GM12864 (cell line): ENCODE results near the gene ATAD3A.

Source experiments
- DNase-seq: peaks from one replicate; pipeline ENCODE4 v3.0.0-alpha.2; 2011; ENCODE audit warnings: low read depth
- H3K4me3 ChIP-seq: 2 replicates; pipeline ENCODE4 v1.5.1; 2011; ENCODE audit warnings: mild to moderate bottlenecking, low read depth, low read length, control low read depth
- TF ChIP-seq, protein P1 (sequence below): IDR thresholded peaks from 2 replicates; pipeline ENCODE4 v1.5.1; 2011; ENCODE audit warnings: low read depth, mild to moderate bottlenecking, moderate library complexity, low read length, control low read depth, inconsistent platforms; ENCODE audit errors: missing control alignments

Gene ATAD3A

DNA sequence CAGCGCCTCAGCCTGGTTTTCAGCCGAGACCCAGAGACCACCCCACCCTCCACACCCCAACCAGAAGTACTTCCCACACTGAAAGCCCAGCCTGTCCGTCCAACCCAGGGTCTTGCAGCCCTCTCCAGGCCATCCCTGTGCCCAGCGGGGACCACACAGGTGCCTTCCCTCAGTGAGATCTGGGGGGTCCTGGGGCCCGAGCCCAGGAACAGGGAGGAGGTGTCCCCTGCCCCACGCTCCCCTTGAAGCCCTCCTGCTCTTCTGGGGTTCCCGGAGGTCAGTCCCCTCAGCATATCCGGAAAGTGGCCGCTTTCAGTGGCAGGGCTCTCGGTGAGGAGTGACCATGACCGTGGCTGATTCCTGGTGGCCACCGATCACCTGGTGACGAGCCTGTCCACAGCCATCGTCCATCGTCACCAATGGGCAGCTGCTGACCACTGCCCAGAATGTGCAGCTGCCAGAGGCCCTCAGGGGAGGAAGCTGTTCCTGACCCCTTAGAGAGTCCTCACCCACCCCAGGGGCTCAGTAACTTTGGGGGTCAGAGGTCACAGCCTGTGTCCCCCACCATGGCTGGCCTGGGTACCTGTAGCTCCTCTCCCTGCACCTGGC is 25.1 kb downstream of the ATAD3A start:
- DNase-seq, result no peak
- TF ChIP-seq, protein P1, sequence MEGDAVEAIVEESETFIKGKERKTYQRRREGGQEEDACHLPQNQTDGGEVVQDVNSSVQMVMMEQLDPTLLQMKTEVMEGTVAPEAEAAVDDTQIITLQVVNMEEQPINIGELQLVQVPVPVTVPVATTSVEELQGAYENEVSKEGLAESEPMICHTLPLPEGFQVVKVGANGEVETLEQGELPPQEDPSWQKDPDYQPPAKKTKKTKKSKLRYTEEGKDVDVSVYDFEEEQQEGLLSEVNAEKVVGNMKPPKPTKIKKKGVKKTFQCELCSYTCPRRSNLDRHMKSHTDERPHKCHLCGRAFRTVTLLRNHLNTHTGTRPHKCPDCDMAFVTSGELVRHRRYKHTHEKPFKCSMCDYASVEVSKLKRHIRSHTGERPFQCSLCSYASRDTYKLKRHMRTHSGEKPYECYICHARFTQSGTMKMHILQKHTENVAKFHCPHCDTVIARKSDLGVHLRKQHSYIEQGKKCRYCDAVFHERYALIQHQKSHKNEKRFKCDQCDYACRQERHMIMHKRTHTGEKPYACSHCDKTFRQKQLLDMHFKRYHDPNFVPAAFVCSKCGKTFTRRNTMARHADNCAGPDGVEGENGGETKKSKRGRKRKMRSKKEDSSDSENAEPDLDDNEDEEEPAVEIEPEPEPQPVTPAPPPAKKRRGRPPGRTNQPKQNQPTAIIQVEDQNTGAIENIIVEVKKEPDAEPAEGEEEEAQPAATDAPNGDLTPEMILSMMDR, result no peak
- no peak overlapping the region for H3K4me3 ChIP-seq

DNA sequence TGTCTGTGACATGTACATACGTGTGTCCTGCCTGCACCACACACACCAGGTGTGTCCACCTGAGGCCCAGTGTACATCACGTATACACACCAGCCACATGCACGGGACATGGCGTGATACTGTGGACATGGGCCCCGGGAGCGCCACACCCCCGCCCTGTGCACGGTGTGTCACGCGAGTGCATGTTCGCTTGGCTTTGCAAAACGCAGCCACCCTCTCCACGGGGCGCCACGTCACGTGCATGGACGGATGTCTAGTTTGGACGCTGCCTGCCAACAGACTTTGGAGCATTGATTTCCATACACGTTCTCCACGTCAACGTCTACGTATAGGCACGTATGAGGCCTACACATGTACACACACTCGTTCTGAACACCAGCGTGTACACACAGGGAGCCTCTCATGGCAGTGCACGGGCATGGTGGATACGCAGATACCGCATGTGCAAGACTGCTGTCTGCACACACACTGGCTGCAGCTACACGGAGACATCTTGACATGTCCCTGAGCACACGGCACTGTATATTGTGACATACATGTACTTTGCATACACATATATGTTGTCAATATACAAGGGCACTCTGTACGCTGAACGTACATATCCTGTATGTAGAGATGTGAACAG is 25.8 kb downstream of the ATAD3A start:
- TF ChIP-seq, protein P1, result no peak
- DNase-seq, result no peak
- no peak overlapping the region for H3K4me3 ChIP-seq

DNA sequence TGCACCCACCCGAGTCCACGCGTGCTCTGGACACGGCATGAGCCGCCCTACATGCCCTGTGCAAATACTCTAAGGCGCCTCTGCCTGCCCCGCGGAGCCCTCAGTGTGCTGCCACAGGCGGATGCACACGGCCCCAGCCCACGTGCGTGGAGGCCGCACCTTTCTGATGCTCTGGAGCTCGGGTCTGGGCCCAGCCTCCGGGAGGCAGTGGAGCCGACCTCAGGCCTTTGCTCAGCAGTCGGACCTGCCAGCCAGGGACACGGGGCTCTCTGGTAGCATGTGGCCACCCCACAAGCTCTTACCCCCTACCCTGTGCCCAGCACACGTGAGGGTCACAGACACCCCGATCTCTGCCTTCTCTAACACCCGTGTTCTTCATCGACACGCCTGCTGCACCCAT is 26.4 kb downstream of the ATAD3A start:
- TF ChIP-seq, protein P1, result no peak
- H3K4me3 ChIP-seq, result no peak overlapping the region
- no peak for DNase-seq

DNA sequence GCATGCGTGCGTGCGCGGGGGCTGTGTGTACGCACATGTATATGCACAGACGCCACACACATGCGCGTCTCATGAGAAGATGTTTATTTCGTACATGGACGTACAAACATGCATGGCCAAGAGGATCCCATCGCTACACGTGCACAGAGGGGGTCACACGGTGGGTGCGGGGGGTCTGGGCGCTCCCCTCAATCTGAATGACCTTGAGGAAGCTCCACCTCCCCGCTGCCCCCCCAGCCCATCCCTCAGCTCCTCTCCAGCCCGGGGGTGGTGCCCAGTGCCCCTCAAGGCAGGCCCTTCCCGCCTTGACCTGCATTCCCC is 27.0 kb downstream of the ATAD3A start:
- no peak overlapping the region for H3K4me3 ChIP-seq
- TF ChIP-seq, protein P1, result no peak
- no peak for DNase-seq

DNA sequence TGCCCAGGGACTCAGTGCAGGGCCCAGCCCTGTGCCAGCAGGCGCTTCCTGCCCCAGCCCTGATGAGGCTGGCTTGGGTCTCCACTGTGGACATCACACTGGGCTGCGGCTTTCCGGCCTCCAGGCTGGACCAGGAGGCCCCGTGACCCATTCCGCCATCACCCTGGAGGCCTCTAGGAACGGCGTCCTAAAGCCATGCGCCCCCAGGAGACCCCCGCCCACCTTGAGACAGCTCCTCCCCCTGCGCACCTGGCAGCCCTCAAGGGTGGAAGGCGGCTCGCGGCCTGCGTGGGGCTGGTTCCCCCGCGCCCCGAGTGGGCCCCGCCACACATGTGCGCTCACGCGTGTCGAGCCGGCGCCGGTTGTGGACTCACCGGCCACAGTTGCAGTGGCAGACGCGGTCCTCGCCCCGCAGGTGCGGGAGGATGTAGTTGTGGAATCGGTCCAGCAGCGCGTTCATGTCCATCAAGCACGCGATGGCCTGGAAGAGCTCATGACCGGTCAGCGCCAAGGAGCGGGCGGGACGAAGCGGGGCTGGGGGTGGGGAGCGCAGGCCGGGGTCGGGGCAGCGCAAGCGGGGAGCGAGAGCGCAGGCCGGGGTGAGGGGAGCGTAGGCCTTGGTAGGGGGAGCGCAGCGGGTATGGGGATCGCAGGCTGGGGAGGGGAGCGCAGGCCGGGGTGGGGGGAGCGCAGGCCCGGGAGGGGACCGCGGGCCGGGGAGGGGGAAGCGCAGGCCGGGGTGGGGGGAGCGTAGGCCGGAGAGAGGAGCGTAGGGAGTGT is 27.5 kb downstream of the ATAD3A start:
- no peak overlapping the region for H3K4me3 ChIP-seq
- TF ChIP-seq, protein P1, result no peak
- no peak for DNase-seq

DNA sequence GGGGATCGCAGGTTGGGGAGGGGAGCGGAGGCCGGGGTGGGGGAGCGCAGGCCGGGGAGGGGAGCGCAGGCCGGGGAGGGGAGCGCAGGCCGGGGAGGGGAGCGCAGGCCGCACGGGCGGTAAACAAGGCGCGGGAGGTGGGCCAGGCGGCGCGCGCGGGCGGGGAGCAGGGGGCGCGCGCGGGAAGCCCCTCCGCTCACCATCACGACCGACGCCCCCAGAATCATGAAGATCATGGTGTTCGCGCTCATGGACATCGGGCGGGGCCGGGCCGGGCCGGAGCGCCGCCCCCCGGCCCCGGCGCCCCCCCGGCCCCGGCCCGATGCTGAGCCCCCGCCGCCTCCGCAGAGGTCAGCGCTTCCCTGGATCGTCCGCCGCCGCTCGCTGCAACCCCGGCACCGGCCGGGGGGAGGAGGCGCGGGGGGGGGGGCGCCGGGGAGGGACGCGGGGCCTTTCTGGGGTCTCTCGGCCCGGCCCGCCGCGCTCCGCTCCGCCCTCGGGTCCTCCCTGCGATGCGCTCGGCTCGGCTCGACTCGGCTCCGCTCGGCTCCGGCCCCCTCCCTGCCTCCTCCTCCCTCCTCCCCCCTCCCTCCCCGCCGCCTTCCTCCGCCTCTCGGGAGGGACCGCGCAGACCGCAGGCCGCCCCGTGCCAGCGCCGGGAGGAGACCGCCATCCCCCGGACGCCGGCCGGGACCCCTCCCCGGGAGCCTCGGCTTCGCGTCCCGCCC is 28.3 kb downstream of the ATAD3A start, which contains the start of gene TMEM240:
Gene TMEM240, minus strand, starts transcription at position 535 of the 728 bp plus-strand sequence. Its CDS starts 278 bp downstream, at position 257.
- no peak within 1 kb of the TSS for H3K4me3 ChIP-seq
- TF ChIP-seq, protein P1, result no peak
- DNase-seq, result no peak
